ENCODE results near the gene TRIM69. TPM values are rescaled to one million over a fixed set of nuclear protein-coding genes. Genes with fewer than 3 reads are reported as not detected.
"Not testable (repeated sequence)": the region's sequence is repeated elsewhere in the genome, so short reads cannot be mapped to it uniquely, and the experiment has no call there.

Gene TRIM69
- total and polyA plus RNA-seq, 2 of the 4 experiments (the other 2 are of a cell fraction): 5.3 to 7.7 TPM

DNA sequence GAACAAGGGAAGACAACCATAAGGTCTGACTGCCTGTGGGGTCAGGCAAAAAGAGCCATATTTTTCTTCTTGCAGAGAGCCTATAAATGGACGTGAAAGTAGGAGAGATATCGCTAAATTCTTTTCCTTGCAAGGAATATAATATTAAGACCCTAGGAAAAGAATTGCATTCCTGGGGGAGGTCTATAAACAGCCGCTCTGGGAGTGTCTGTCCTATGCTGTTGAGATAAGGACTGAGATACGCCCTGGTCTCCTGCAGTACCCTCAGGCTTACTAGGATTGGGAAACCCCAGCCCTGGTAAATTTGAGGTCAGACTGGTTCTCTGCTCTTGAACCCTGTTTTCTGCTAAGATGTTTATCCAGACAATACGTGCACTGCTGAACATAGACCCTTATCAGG, 34.4 kb downstream of the TRIM69 start:
- H4K20me1 ChIP-seq (ENCODE audit: insufficient read depth, low read length); BruUV-seq (replicated peaks); H4K91ac ChIP-seq (ENCODE audit: insufficient read depth, low read depth, low read length); ATAC-seq (ENCODE audit: low read depth); H3K79me1 ChIP-seq (ENCODE audit: low read depth in 1 of 2, low read length in 2 of 2); H3K4me2 ChIP-seq (ENCODE audit: low read depth, low read length); H3K14ac ChIP-seq (replicated peaks; ENCODE audit: low read depth, low read length); H2BK15ac ChIP-seq (ENCODE audit: low read depth, low read length); H2AK9ac ChIP-seq (replicated peaks; ENCODE audit: low read depth, low read length, poor library complexity); H3K4ac ChIP-seq (ENCODE audit: low read depth, low read length); H3K9ac ChIP-seq (ENCODE audit: low read depth, low read length); DNase-seq; CTCF ChIA-PET; H3K18ac ChIP-seq (ENCODE audit: low read depth, low read length); H3K56ac ChIP-seq (ENCODE audit: extremely low read depth, insufficient read depth, low read length); H4K8ac ChIP-seq (ENCODE audit: low read depth in 2 of 2, low read length in 2 of 2); POLR2A ChIA-PET (ENCODE audit: unreplicated experiment); H3K4me1 ChIP-seq (ENCODE audit: control insufficient read depth, insufficient read depth, low read length); dilution Hi-C loops (cut with HindIII; ENCODE audit: low sequenced_read_pairs, unreplicated experiment); H2AK5ac ChIP-seq (ENCODE audit: low read depth, low read length); H3K36me3 ChIP-seq (ENCODE audit: control insufficient read depth, insufficient read depth, low read length); H2AFZ ChIP-seq (replicated peaks; ENCODE audit: low read length, poor library complexity); H4K5ac ChIP-seq (ENCODE audit: low read depth, low read length); H3K27me3 ChIP-seq (ENCODE audit: control insufficient read depth, insufficient read depth, low read length); H3K27ac ChIP-seq (ENCODE audit: insufficient read depth, low read length); H2BK20ac ChIP-seq (ENCODE audit: low read depth, low read length); H2BK5ac ChIP-seq (ENCODE audit: low read depth, low read length, poor library complexity, severe bottlenecking); intact Hi-C loops (cut with micrococcal nuclease); H3K9me1 ChIP-seq (ENCODE audit: insufficient read depth, low read length); H3K4me3 ChIP-seq (ENCODE audit: insufficient read depth, low read depth, low read length); in situ Hi-C loops (cut with MboI; ENCODE audit: low sequenced_read_pairs); H2BK120ac ChIP-seq (ENCODE audit: low read depth, low read length); H3K9me3 ChIP-seq (ENCODE audit: control insufficient read depth, insufficient read depth, low read length); H3K23ac ChIP-seq (ENCODE audit: low read depth, low read length): not testable (repeated sequence)
- WGBS, 2 experiments (ENCODE audit: extremely low coverage in 2 of 2, insufficient read length in 1 of 2): no CpG with 5 or more reads among the region's 5 CpGs

Measured in IMR-90 (cell line).